Measurements from ENCODE around the gene FTH1.

- no peak for TF ChIP-seq GATA2 (IDR thresholded peaks at IDR 0.05; ENCODE audit: low read depth, low read length)
- TF ChIP-seq GATA3 (IDR thresholded peaks at IDR 0.05; ENCODE audit: low read depth, low read length), result no peak
Observed at GRCh38 chr11:61923166-61924063, 44.0 kb downstream of the FTH1 start.

All from SH-SY5Y (cell line).